PC-9 (cell line): ENCODE measurements around the gene XPO5.

ENCODE experiments used
- EZH2 ChIP-seq: fragments of 200-600 bp; sonication (generic); IDR thresholded peaks from 2 replicates; pipeline ENCODE4 v1.8.0; 2017; ENCODE audit warnings: antibody characterized with exemption, low read depth
- TF ChIP-seq, protein P1 (sequence below): fragments of 200-600 bp; sonication (generic); conservative IDR thresholded peaks from 2 replicates; pipeline ENCODE4 v1.6.1; 2017; ENCODE audit warnings: mixed run types, antibody characterized with exemption, mild to moderate bottlenecking, moderate library complexity

GRCh38 chr6:43524483-43524961, 51.3 kb downstream of the XPO5 start:
- TF ChIP-seq, protein P1, sequence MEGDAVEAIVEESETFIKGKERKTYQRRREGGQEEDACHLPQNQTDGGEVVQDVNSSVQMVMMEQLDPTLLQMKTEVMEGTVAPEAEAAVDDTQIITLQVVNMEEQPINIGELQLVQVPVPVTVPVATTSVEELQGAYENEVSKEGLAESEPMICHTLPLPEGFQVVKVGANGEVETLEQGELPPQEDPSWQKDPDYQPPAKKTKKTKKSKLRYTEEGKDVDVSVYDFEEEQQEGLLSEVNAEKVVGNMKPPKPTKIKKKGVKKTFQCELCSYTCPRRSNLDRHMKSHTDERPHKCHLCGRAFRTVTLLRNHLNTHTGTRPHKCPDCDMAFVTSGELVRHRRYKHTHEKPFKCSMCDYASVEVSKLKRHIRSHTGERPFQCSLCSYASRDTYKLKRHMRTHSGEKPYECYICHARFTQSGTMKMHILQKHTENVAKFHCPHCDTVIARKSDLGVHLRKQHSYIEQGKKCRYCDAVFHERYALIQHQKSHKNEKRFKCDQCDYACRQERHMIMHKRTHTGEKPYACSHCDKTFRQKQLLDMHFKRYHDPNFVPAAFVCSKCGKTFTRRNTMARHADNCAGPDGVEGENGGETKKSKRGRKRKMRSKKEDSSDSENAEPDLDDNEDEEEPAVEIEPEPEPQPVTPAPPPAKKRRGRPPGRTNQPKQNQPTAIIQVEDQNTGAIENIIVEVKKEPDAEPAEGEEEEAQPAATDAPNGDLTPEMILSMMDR = no peak
- no peak for TF ChIP-seq EZH2
